ENCODE measurements around the gene LMOD1. TPM values are rescaled to one million over a fixed set of nuclear protein-coding genes. Genes with fewer than 3 reads are reported as not detected.

The LMOD1 gene
- total RNA-seq, 6 experiments from 2014 or later: 19.0 to 37.4 (median 36.5) TPM

DNA sequence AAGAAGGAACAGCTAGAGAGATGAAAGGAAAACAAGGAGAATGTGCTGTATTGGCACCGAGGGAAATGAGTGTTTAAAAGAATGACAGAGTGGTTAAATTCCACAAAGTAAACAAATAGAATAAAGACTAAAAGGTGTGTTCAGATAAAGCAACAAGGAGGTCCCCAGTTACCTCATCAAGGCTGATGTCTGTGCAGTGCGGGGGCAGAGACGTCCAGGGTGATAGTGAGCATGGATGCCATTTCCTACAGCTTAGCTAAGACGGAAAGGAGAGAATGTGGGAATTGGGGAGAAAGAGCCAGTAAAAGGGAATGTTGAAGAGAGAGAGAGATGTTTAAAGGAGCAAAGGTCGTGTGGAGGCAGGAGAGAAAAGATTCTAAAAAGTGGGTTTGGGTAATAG is 15.5 kb downstream of the LMOD1 start:
- H3K9me3 Mint-ChIP-seq: no peaks in the 10 kb centered on the region
- H3K36me3 Mint-ChIP-seq (ENCODE audit: low read depth): no peaks in the 10 kb centered on the region
- DNase-seq: no peak
- TF ChIP-seq, protein P1, sequence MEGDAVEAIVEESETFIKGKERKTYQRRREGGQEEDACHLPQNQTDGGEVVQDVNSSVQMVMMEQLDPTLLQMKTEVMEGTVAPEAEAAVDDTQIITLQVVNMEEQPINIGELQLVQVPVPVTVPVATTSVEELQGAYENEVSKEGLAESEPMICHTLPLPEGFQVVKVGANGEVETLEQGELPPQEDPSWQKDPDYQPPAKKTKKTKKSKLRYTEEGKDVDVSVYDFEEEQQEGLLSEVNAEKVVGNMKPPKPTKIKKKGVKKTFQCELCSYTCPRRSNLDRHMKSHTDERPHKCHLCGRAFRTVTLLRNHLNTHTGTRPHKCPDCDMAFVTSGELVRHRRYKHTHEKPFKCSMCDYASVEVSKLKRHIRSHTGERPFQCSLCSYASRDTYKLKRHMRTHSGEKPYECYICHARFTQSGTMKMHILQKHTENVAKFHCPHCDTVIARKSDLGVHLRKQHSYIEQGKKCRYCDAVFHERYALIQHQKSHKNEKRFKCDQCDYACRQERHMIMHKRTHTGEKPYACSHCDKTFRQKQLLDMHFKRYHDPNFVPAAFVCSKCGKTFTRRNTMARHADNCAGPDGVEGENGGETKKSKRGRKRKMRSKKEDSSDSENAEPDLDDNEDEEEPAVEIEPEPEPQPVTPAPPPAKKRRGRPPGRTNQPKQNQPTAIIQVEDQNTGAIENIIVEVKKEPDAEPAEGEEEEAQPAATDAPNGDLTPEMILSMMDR (IDR thresholded peaks at IDR 0.05): no peak
- no peaks in the 10 kb centered on the region; the same call in 1 of the 2 replicates for H3K27me3 Mint-ChIP-seq (ENCODE audit: insufficient read depth)
- peaks cover 15% of the 10 kb centered on the region for H3K4me1 Mint-ChIP-seq (ENCODE audit: low read depth)
- no peak overlapping the region for H3K4me3 Mint-ChIP-seq
- no peak overlapping the region for H3K27ac Mint-ChIP-seq

DNA sequence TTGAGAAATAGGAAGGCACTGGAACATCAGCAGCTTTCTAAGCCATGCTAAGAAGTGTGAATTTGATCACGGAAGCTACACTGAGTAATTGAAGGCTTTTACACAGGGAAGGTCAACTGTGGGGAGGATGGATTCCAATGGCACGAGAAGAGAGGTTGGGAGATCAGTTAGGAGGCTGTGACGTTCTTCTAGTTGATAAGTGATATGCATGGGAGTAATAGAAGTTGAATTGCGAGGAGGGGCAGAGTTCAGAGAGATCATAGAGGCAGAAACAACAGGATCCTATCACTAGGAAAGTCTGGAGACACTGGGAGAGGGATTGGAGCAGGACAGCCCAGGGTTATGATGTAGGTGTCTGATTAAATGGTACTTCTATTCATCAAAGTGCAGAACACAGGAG is 16.2 kb downstream of the LMOD1 start:
- Mint-ChIP-seq H3K27ac (no peak overlapping the region), H3K27me3 (ENCODE audit: insufficient read depth) (no peaks in the 10 kb centered on the region; the same call in 1 of the 2 replicates), H3K9me3 (no peaks in the 10 kb centered on the region), H3K4me3 (no peak overlapping the region), H3K4me1 (ENCODE audit: low read depth) (peaks cover 14% of the 10 kb centered on the region), H3K36me3 (ENCODE audit: low read depth) (no peaks in the 10 kb centered on the region)
- TF ChIP-seq, protein P1 (IDR thresholded peaks at IDR 0.05): no peak
- no peak for DNase-seq

DNA sequence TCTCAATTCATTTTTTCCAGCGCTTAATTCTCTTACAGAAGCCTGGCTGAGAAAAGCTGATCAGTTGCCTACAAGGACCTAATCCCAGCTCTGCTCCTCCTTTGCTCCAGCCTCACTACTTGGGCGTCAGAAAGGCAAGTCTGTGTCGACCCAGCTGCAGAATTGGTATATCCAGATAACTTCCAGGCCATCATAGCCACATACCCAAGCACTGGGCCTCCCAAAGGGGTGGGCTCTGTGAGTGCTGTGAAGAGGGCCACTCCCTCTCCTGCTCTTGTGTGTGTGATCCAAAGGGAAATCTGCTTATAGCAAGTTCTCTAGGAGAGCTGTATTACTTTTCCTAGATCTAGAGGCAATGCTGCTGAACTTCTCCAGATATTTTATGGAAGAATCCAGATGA is 18.1 kb downstream of the LMOD1 start:
- no peak overlapping the region for H3K27ac Mint-ChIP-seq
- TF ChIP-seq, protein P1 (IDR thresholded peaks at IDR 0.05): no peak

DNA sequence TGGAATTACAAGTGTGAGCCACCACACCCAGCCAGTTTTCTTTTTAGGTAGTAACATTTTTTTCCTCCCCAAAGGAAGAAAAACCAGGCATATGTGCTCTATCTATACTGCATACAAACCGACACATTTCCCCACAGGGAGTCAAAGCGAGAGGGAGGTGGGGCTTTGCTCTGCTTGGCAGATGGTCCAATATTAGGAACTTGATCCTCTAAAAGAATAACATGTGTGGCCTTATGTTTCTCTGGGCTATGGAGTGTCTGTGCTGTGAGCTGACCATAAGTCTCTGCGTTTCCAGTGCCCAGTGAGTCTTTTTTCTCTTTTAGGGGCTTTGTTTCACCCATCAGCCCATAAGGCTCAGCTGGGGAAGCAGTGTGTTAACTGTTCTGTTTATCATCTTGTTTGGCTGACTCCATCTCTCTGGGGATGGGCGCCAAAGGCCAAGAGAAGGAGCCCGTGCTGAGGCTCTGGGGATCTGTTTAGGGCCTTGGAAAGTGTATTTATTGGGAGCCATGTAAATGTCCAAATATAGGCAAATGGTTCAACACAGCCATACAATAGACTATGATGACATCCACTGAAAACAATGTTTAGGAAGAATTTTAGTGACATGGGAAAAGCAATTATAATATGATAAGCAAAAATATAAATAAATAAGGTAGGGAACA is 20.2 kb downstream of the LMOD1 start:
- Mint-ChIP-seq H3K36me3 (ENCODE audit: low read depth) (peaks cover 12% of the 10 kb centered on the region), H3K4me3 (no peak overlapping the region), H3K27ac (no peak overlapping the region), H3K4me1 (ENCODE audit: low read depth) (peaks cover 16% of the 10 kb centered on the region), H3K9me3 (no peaks in the 10 kb centered on the region), H3K27me3 (ENCODE audit: insufficient read depth) (peaks cover 1% of the 10 kb centered on the region)
- TF ChIP-seq, protein P1 (IDR thresholded peaks at IDR 0.05): no peak
- no peak for DNase-seq

More for the DNA sequence above, 18.1 kb downstream of the LMOD1 start:
- no peak for DNase-seq
- H3K9me3 Mint-ChIP-seq: no peaks in the 10 kb centered on the region
- H3K4me3 Mint-ChIP-seq: no peak overlapping the region
- H3K27me3 Mint-ChIP-seq (ENCODE audit: insufficient read depth): peaks cover 1% of the 10 kb centered on the region
- H3K4me1 Mint-ChIP-seq (ENCODE audit: low read depth): peaks cover 5% of the 10 kb centered on the region; the same call in 1 of the 2 replicates
- no peaks in the 10 kb centered on the region; the same call in 1 of the 2 replicates for H3K36me3 Mint-ChIP-seq (ENCODE audit: low read depth)

DNA sequence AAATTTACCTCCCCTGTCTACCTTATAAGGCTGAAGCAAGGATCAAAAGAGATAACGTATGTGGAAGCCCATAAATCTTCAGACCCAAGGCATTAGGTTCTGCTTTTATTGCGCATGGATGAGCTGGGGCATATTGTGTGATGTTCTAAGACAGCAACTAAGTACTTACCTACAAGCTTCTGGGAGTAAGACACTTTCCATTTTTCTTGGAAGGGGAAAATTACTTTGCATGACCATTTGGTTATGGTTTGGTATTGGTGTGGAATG is 21.1 kb downstream of the LMOD1 start:
- Mint-ChIP-seq H3K4me3 (no peak overlapping the region), H3K36me3 (ENCODE audit: low read depth) (peaks cover 21% of the 10 kb centered on the region), H3K27me3 (ENCODE audit: insufficient read depth) (peaks cover 1% of the 10 kb centered on the region), H3K27ac (no peak overlapping the region), H3K9me3 (no peaks in the 10 kb centered on the region), H3K4me1 (ENCODE audit: low read depth) (peaks cover 21% of the 10 kb centered on the region)
- no peak for DNase-seq
- TF ChIP-seq, protein P1 (IDR thresholded peaks at IDR 0.05): no peak
